NT2/D1 (cell line): ENCODE measurements around the gene SPIRE2.

Experiments
- YY1 ChIP-seq: IDR thresholded peaks from 2 replicates; pipeline ENCODE4 v1.6.1; 2011; ENCODE audit not compliant: insufficient read length, insufficient read depth
- ZNF274 ChIP-seq: IDR thresholded peaks from 2 replicates; pipeline ENCODE4 v1.6.1; 2011; ENCODE audit warnings: mild to moderate bottlenecking, low read depth, low read length

DNA sequence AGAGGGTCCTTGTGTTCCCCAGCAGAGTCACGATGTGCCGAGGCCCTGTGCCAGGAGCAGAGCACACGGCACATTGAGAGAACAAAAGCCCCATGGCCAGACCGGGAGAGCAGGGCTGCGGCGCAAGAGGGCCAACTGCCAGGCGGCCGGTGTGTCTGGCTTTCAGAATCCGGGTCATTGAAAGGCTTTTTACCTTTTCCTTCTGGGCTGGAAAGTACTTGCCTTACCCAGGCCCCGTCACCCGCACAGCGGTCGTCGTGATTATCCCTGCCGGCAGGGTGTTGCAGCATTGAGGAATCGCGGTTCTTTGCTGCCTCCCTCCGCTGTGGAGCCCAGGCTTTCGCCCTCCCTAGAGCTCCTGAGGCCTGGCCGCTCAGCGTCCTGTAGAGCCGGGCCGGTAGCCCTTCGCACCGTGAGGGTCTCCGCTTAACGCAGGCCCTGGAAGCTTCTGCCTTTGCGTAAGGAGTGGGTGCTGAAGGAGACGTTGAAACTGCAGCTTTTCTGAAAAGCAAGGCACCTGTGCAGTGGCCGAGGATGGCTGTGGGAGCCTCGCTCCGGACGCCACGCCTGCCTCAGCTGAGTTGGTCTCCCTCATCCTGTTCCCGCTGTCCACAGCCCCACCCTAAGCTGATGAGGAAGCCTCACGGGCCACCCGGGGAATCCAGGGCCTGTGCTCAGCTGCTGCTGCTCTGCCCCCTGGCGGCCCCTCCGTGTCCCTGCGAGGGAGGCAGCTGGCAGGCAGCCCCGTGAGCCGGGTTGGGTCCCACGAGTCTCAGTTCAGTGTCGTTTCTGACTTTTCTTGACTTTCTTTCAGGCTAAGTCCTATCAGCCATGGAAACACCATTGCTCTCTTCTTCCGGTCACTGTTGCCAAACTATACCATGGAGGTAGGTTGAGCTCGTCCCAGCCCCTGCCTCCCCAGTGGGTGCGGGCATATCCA is 81.8 kb downstream of the SPIRE2 start:
- TF ChIP-seq YY1 = no peak
- TF ChIP-seq ZNF274 = no peak
